CD4-positive, alpha-beta T cell treated with Interleukin-4 for 4 hours (primary cell): ENCODE measurements around the gene WNT11.

Experiments used
- DNase-seq: peaks from one replicate; pipeline ENCODE4 v3.0.0-alpha.2; 2020

WNT11 gene

DNA sequence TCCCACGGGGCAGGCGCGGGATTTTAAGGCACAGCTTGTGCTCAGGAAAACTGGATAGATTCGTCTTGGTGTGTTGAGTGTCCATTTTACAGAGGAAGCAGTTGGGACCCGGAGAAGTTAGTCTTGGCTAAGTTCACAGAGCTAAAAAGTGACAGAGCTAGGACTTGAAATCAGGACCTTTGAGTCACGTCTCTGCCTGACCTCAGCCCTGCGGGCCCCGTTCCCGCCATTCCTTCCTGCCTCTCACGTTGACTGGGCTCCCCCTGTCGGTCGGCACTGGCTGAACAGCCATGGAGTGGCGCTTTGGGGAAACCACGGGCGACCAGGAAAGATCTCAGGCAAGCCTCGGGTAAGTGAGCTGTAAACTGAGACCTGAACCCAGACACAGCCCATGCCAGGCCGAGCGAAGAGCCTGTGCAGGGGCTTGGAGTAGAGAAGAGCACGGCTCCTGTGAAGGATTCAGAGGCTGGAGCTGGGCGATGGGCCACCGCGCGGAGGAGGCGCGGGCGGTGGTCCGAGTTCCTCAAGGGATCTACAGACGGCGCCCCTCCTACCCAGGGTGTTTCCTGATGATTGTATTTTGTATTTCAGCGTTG lies 54.1 kb downstream of the WNT11 start:
- DNase-seq, result peak; percentile 75

DNA sequence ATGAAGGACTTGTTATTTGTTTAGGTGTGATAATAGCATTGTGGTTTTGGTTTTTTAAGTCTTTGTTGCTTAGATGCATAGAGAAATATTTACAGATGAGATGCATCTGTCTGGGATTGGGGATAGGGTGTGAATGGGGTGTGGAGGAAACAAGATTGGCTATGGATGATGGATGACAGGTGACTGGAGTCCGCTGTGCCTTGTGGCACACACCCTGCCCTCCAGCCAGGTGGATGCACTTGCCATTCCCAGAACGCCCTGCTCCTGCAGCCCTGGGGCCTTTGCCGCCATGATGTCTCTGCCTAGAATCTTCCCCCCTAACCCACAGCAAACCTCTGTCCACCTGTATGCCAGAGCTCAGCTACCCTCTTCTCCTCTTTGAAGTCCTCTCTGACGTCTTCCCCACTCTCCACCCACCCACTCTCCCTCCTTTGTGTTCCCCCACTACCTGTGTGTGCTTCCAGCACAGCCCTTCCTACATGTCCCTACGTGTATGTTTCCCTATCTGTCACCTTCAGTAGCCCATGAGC lies 54.7 kb downstream of the WNT11 start:
- no peak for DNase-seq

DNA sequence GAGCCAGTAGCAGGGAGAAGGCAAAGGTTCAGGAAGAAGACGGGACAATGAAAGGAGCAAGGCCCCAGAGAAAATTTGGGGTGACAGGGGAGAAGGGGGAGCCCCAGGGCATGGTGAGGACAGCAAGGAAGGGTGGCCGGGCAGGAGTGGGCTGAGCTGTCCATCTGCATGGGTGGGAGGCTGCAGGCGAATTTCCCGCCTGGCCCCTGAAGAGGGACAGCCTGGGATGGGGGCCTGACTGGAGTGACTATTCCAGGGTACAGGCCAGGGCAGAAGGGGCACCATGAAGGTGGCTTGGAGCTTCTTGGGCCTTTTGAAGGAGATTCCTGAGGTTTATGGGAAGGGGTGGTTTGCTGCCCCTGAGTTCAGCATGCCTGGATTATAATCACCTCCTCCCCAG lies 56.2 kb downstream of the WNT11 start:
- no peak for DNase-seq

DNA sequence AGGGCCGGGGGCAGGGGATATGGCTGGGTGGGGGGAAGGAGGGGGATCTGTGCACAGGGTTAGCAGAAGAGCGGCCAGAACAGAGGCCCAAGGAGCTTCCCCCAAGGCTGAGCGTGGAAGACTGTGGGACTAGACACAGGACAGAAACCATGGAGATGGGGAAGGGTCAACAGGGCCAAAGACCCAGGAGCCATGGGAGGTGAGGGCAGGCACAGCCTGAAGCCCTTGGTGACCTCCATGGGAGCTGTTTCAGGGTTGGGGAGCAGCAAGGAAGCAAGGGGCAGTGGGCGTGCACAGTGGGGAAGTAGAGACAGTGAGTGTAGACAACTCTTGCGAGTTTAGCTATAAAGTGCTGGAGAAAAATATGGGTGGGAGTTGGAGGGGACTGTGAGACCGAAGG lies 56.6 kb downstream of the WNT11 start:
- DNase-seq, result no peak

DNA sequence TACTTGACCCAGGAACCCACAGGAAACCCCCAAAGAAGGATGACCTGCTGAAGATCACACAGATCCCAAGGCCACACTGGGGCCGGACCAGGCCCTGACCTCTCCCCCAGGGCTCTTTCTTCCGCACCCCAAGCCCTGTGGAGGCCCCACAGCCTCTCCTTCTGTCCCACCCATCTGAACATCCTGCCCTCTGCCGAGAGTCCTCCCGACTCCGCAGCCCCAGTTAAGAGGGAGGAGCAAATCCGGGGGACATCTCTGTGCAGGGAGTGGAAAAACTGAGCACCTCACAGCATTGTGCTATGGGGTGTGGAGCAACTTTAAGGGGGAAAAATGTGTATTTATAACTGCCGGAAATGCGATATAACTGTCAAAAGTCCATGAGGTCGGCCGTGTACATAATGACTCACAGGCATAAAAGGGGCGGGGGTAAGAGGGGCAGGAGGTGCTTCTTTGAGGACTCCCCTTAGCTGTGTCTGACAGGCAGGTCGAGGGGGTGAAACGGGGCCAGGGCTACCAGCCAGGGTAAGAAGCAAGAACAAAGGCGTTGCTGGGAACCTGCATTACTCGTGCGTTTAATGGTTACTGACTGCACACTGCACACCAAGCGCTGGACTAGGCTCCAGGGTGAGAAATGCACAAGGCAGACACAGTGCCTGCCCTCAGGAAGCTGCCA lies 57.2 kb downstream of the WNT11 start:
- no peak for DNase-seq

DNA sequence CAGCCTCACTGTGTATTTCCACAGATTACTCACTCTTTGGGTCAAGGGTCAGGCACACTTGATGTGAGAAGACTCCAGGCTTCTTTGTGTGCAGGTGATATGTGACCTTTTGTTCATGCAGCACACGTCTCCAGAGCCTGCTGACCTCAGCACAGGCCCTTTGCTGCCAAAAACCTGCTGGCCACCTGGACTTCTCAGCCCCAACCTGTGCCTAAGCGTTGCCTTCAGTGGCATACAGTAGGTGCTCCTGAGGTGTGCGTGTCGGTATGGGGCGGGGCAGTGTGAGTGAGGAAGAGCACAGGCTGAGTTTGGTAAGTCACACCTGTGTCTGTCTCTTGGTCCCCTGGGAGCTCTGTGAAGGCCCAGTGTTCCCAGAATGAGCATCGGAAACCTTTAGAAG lies 58.1 kb downstream of the WNT11 start:
- DNase-seq, result no peak

DNA sequence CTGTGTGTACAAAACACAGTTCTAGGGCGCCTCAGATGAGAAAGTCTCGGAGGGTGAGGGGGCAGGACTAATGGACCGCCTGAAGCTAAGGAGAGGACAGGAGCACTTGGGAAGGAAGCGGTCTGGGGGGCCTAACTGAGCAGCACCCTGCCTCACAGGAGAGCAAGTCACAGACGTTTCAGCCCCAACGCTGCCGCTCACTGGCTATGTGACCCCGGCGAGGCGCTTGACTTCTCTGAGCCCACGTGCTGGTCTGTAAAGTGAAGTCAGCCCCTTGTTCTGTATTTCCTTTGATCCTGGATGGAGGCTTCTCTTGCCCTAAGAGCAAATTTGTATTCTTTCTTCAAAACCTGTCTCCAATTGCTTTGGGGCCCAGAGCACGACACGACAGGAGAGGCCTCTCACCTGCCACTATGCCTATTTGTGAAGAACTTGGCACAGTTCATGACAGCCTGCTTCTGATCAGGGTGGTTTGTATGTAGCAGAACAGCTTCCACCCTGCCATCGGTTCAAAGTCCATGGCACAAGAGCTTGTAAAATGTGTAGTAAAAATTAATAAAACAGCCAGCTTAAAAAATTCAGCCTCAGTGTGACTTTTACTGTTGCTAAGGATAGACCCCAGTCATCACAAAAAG lies 59.1 kb downstream of the WNT11 start:
- DNase-seq, result no peak

DNA sequence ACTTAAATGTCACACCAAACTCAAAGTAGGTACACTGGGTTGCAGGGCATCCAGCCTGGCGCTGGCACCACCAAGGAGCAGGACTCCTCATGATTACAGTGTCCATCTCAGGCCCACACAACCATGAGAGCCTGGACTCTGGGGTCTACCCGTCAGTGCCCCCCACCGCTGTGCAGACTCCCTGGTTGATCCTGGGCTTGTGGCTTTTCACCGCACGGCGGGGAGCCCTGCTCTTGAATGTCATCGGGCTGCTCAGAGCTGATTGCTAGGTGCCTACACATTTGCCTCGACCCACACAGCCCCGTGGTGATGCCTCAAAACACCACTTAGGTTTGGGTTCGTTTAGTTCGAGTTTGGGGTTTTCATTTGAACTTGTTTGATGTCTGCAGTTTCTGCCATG lies 63.0 kb downstream of the WNT11 start:
- no peak for DNase-seq

DNA sequence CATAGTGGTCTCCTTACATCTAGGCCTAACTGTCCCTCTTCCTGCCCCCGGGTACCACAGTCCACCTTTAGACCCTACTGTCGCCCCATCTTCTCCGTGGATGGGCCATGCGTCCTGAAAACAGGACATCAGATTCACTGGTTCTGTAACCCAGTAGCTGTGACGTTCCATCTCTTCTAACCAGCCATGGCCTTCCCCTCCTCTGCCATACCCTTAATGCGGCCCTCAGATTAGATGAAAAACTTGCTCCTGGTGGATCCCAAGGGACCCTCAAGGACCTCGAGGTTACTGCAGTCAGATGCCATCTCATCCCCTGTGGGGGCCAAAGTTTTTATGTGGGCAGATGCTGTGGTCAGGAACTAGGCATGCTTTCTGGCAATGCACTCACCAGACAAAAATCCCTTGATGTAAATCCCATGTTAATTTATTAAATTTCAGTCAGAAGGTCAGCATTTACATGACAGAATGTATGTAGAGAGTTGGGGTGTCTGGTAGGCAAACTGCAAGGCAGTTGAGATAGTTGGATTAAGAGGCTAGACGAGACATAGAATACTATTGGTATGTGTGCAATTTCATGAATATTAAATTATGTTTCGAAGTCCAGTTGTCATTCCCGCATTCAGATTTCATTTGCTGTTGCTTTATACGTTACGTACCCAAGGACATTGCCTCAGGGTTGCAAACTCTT lies 64.3 kb downstream of the WNT11 start:
- no peak for DNase-seq

DNA sequence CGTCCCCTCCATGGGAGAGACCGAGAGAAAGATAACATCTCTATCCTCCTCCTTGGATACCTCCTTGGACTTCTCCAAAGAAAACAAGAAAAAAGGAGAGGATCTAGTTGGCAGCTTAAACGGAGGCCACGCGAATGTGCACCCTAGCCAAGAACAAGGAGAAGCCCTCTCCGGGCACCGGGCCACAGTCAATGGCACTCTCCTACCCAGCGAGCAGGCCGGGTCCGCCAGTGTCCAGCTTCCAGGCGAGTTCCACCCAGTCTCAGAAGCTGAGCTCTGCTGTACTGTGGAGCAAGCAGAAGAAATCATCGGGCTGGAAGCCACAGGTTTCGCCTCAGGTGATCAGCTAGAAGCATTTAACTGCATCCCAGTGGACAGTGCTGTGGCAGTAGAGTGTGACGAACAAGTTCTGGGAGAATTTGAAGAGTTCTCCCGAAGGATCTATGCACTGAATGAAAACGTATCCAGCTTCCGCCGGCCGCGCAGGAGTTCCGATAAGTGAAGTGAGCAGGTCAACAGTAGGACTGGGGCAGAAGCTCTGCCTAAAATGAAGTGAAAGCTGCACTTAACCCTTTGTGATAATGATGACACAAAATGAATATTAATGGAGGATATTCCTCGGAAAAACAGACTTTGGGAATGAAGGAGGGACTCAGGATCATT lies 65.3 kb downstream of the WNT11 start:
- DNase-seq, result no peak

DNA sequence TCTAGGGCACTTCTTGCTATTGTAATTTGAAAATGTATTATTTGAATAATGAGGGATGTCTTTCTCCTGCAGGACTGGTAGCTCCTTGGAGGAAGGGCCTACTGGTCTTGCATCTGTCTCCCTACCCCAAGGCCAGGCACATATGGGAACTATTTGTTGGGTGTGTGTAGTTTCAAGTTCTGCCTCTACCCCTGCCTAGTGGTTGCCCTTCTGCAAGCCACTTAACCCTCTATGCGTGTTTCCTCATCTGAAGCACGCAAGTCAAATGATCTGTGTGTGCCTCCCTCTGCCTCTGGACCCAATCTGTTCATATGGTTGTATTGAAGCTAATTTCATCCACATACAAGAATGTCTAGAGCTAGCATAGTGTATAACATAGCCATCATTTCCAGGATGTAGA lies 67.0 kb downstream of the WNT11 start:
- no peak for DNase-seq
